GM10266 (cell line): Measurements from ENCODE around the gene PCNT.

Experiments
- DNase-seq: peaks from one replicate; pipeline ENCODE4 v3.0.0; 2012; ENCODE audit errors: extremely low spot score
- CTCF ChIP-seq: IDR thresholded peaks from 2 replicates; pipeline ENCODE4 v1.5.1; 2012; ENCODE audit warnings: mild to moderate bottlenecking, low read depth; ENCODE audit not compliant: control insufficient read depth, insufficient read depth; ENCODE audit errors: missing control alignments

PCNT gene

GRCh38 chr21:46436621-46437020, 112.7 kb downstream of the PCNT start:
- no peak for DNase-seq
- TF ChIP-seq CTCF = no peak

- TF ChIP-seq CTCF = no peak
Measured at GRCh38 chr21:46437096-46437498, 113.1 kb downstream of the PCNT start.

GRCh38 chr21:46437511-46437910, 113.6 kb downstream of the PCNT start:
- DNase-seq = no peak
- no peak for TF ChIP-seq CTCF

More at GRCh38 chr21:46437096-46437498, 113.1 kb downstream of the PCNT start:
- no peak for DNase-seq

- no peak for TF ChIP-seq CTCF
- DNase-seq = no peak
Measured at GRCh38 chr21:46438241-46438640, 114.3 kb downstream of the PCNT start.

- no peak for DNase-seq
- TF ChIP-seq CTCF = no peak
Measured at GRCh38 chr21:46439906-46440305, 116.0 kb downstream of the PCNT start.

GRCh38 chr21:46441331-46441730, 117.4 kb downstream of the PCNT start:
- no peak for TF ChIP-seq CTCF
- DNase-seq = no peak

GRCh38 chr21:46441961-46442498, 118.1 kb downstream of the PCNT start:
- DNase-seq = no peak
- TF ChIP-seq CTCF = no peak
